ENCODE data around the gene NARS2.
"Not testable (repeated sequence)": the region's sequence is repeated elsewhere in the genome, so short reads cannot be mapped to it uniquely, and the experiment has no call there.

Gene NARS2

DNA sequence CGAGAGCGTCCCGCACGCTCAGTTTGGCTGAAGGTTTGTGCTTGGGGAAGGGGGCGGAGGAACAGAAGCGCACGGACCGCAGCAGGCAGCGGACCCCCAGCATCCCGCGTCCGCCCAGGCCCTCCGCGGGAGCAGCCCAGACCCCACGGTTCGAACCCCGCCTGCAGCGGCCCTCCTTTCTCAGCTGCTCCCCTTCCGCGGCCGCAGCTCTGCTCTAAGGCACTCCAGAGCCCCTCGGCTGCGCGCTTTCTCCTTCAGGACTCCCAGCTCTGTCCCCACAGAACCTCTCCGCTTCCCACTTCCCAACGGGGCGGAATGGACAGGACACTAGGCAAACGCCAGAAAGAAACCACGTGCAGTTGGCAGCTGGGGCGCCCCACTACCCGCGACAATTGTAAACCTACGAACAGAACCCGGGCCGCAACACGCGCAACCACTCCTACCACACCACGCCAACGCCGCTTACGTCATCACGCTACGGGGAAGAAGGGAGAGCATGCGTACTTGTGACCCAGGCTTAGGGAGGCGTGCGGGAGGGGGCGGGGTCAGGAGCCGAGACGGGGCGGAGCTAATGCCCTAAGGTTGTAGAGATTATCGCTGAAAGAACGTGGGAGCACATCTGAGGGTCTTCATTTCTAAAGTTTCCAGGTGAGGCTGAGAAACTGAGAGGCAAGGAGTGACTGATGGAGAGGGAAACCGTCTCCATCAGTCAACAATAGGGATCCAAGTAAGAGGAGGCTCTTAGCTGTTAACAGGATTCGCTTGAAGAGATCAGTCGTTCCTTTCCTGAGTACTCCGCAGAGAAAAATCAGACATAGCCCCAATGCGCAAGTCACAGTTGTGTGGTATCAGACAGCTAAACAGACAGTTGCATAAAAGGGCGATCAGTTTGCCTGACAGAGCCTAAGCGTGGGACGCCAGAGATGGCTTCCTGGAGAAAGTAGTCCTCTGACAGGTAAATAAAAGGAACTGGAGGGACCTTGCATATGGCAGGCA lies at the start of gene NARS2:
NARS2 (minus strand) TSS at position 479 of the 996 bp plus-strand sequence; CDS start at position 103, 376 bp downstream.
- DNase-seq, result peak; percentile 99

- DNase-seq, result no peak
Measured at GRCh38 chr11:78622666-78623065, 48.0 kb upstream of the NARS2 start.

DNA sequence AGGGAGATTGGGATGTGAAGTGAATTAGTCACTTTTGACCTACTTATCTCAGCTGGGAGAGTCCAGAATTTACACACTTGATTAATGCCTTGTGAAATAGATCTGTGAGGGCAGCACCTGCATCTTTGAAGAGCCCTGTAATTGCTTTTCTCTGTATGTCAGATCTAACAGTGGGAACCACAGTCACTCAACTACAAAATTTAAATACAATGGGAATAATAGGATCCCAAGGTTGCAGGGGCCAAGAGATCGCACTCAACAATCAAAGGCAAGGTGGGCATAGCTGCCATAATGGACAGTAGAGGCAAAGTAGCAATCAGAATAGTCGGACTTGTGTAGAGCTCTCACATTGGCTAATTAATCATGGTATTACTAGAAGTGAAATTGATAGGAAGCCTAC lies 45.5 kb upstream of the NARS2 start:
- no peak for DNase-seq

- no peak for DNase-seq
Measured at GRCh38 chr11:78615724-78616123, 41.1 kb upstream of the NARS2 start.

- no peak for DNase-seq
Measured at GRCh38 chr11:78613378-78613813, 38.7 kb upstream of the NARS2 start.

DNA sequence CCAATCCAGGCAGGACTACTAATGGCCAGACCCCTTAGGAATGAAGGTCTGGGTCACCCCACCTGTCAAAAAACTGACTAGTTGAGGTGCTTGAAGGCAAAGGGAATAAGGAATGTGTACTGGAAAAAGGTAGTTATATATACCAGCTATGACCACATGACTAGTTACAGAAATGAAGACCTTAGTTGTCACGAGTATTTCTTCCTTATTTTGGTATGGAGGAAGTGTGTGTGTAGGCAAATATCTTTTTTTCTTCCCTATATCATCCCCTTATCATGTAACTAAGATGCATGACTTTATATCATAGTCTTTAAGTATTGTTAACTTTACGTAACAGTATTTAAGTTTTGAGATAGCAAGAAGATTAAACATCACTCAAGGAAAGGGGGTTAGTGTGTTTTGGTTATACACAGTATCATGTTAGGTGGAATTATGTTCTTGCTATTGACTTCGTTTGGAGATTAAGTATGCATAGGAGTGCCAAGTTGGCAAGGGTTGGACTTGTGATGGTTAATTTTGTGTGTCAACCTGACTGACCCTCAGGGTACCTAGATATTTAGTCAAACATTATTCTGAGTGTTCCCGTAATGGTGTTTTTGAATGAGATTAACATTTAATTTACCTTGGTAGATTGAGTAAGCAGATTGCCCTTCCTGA lies 38.2 kb upstream of the NARS2 start:
- no peak for DNase-seq

DNA sequence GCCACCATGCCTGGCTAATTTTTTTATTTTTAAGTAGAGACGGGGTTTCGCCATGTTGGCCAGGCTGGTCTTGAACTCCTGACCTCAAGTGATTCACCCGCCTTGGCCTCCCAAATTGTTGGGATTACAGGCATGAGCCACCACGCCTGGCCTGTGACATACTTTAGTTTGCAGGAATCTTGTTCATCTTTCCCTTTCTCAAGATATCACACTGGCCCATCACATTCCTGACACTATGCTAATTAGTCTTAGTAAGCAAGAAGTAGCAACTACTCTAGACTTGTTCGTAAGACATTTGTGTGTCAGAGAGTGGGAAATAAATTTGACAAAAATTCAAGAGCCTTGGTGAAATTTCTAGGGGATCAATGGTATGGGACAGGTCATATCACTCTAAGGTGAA lies 34.7 kb upstream of the NARS2 start:
- DNase-seq, result not testable (repeated sequence)

DNA sequence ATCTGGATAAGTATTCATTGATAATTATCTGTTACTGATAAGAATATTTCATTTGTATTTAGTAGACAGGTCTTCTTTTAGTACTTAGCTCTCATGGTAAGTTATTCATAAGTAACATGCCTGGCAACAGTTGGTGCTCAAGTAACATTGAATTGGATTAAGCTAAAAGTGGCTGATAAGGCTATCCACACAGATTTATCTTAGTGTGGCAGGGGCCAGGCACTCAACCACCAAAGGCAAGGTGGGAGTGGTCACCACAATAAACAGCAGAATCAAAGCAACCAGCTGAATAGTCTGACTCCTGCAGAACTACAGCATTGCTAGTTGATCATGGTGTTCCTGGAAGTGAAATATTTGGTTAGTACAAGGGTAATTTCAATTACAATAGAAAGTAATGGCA lies 33.0 kb upstream of the NARS2 start:
- peak; percentile 76 for DNase-seq

DNA sequence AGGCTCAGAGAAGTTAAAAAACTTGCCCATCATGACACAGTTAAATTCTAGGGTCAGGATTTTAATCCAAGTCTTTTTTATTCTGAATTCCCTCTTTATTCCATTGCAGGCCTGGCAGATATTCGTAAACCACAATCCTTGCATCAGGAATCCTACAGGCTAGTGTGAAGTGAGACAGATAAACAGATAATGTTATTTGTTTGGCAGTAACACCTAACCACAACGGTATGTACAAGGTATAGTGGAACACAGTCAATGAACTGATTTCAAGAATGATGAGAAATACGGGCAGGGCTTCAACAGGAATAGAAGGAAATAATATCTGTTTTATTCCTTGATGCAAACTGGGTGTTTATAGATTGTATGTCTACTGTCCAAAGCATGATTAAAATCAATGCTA lies 32.0 kb upstream of the NARS2 start:
- no peak for DNase-seq

DNA sequence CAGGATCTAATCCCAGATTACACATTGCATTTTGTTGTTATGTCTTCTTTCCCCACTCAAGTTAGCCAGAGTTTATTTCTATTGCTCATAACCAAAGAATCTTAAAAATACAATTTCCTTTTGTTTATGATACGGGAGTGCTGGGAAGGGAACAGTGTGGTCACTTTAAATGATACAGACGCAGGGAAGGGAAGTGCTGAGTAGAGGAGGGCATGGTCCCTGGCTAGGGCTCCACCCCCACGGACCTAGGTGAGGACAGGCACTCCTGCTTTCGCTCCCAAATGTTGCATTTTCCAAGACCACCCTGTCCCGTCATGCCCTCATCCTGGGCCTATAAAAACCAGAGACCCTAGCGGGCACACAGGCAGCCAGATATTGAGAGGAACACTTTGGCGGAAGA lies 30.6 kb upstream of the NARS2 start:
- no peak for DNase-seq

DNA sequence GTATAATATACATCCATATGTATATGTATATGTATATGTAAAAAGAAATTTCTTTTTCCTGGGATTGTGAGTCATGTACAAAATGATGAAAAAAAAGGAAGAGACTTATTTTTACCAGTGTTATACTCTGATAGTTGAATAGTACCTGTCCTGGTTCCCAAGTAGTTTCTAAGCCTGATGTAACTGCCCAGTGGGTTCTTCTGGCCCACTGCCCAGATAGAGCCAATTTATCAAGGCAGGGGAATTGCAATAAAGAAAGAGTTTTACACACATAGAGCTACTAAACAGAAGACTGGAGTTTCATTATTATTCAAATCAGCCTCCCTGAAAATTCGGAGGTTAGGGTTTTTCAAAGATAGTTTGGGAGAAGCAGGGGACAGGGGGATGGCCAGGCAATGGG lies 29.1 kb upstream of the NARS2 start:
- DNase-seq, result no peak

DNA sequence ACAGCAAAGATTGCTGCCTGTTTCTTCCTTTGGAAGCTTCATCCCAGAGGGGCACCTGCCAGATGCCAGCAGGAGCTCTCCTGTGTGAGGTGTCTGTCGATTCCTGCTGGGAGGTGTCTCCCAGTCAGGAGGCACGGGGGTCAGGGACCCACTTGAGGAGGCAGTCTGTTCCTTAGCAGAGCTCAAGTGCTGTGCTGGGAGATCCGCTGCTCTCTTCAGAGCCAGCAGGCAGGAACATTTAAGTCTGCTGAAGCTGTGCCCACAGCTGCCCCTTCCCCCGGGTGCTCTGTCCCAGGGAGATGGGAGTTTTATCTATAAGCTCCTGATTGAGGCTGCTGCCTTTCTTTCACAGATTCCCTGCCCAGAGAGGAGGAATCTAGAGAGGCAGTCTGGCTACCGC lies 28.1 kb upstream of the NARS2 start:
- not testable (repeated sequence) for DNase-seq

DNA sequence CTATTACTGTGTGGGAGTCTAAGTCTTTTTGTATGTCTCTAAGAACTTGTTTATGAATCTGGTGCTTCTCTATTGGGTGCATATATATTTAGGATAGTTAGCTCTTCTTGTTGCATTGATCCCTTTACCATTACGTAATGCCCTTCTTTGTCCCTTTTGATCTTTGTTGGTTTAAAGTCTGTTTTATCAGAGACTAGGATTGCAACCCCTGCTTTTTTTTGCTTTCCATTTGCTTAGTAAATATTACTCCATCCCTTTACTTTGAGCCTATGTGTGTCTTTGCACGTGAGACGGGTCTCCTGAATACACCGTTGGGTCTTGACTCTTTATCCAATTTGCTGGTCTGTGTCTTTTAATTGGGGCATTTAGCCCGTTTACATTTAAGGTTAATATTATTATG lies 26.4 kb upstream of the NARS2 start:
- DNase-seq, result not testable (repeated sequence)

- not testable (repeated sequence) for DNase-seq
Measured at GRCh38 chr11:78597579-78597978, 22.9 kb upstream of the NARS2 start.

GRCh38 chr11:78595436-78596130 lies 20.9 kb upstream of the NARS2 start:
- no peak for DNase-seq

GRCh38 chr11:78594814-78595213 lies 20.1 kb upstream of the NARS2 start:
- DNase-seq, result no peak

GRCh38 chr11:78588517-78588916 lies 13.9 kb upstream of the NARS2 start:
- DNase-seq, result no peak

DNA sequence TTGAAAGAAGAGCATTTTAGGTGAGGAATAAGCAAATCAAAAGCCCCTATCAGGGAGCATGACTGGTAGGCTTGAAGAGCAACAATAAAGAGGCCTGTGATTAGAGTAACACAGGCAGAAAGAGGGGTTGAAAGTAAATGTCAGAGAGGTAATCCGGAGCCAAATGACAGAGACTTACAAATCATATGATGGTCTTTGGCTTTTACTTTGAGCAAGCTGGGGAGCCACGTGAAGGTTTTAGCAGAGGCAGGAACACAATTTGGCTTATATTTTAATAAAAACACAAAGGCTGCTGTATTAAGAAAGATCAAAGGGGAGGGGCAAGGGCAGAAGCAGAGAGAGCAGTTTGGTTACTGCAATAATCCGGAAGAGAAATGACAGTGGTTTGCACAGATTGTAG lies 12.8 kb upstream of the NARS2 start:
- no peak for DNase-seq

DNA sequence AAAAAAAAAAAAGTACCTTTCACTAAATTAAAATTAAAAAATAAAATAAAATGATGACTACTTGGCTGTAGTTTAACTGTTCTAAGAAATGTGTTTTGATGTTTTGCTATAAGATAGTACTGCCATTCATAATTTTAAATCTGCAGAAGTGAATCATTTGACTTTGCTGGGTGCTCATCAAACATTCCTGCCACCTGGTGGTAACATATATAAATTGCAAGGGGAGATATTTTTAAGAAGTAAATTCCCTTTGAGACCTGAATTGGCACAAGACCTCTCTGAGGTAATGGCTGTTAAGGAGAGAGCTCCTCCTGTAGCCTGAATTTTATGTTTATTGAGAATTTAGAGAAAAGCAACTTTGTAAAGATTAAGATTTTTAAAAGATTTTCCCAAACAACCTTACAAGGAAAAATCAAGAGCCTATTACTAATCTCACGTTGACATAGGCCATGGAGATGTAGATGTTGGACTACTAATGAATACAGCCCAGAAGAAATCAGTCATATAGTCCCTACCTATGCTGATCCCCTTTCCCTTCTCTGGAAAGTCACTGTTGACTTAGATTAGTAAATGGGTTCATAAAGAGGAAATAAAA lies 11.9 kb upstream of the NARS2 start:
- DNase-seq, result peak; percentile 69

- DNase-seq, result no peak
Measured at GRCh38 chr11:78583889-78584288, 9.2 kb upstream of the NARS2 start.

DNA sequence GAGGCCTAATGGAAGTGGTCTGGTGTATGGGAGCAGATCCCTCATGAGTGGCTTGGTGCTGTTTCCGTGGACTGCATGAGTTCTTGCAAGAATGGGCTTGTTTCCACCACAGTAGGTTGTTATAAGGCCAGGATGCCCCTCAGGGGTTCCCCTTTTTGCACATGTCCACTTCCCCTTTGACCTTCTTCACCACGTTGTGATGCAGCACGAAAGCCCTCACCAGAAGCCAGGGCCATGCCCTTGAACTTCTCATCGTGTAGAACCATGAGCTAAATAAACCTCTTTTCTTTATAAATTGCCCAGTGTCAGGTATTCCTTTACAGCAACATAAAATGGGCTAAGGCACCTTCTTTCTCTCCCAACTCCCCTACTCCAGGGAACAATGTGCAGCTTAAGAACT lies 2.8 kb upstream of the NARS2 start:
- DNase-seq, result no peak

DNA sequence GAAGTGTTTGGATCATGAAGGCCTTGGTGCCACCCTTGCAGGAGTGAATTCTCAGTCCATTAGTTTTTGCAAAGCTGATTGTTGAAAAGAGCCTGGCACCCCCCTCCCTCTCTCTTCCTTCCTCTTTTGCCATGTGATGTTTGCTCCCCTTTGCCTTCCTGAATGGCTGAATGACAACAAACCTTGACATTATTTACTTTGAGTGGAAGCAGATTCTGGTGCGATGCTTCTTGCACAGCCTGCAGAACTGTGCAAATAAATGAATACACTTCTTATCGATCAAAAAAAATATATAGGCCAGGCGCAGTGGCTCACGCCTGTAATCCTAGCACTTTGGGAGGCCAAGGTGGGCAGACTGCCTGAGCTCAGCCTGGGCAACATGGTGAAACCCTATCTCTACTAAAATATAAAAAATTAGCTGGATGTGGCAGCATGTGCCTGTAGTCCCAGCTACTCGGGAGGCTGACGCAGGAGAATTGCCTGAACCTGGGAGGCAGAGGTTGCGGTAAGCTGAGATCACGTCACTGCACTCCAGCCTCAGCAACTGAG lies 2.0 kb upstream of the NARS2 start:
- DNase-seq, result peak; percentile 43

- DNase-seq, result no peak
Measured at GRCh38 chr11:78575478-78575877, 814 bp upstream of the NARS2 start.
